GM13976 (cell line): ENCODE measurements around the gene DNAH8.

Source experiments
- DNase-seq: peaks from one replicate; pipeline ENCODE4 v3.0.0; 2012; ENCODE audit warnings: low spot score
- in situ Hi-C: fragments of 300-500 bp; cut with MboI; formaldehyde crosslinking; loops from one replicate; pipeline ENCODE4 v1.12.0; 2022; ENCODE audit warnings: low sequenced_read_pairs, mixed read lengths, inconsistent platforms; ENCODE audit not compliant: unreplicated experiment
- TF ChIP-seq, protein P1 (sequence below): IDR thresholded peaks from 2 replicates; pipeline ENCODE4 v1.5.1; 2012; ENCODE audit warnings: borderline replicate concordance, mild to moderate bottlenecking; ENCODE audit not compliant: insufficient read depth; ENCODE audit errors: extremely low read depth, missing control alignments, control extremely low read depth

Gene DNAH8

GRCh38 chr6:38723783-38724182 lies 8.7 kb downstream of the DNAH8 start:
- in situ Hi-C loops = no loop called here
- TF ChIP-seq, protein P1, sequence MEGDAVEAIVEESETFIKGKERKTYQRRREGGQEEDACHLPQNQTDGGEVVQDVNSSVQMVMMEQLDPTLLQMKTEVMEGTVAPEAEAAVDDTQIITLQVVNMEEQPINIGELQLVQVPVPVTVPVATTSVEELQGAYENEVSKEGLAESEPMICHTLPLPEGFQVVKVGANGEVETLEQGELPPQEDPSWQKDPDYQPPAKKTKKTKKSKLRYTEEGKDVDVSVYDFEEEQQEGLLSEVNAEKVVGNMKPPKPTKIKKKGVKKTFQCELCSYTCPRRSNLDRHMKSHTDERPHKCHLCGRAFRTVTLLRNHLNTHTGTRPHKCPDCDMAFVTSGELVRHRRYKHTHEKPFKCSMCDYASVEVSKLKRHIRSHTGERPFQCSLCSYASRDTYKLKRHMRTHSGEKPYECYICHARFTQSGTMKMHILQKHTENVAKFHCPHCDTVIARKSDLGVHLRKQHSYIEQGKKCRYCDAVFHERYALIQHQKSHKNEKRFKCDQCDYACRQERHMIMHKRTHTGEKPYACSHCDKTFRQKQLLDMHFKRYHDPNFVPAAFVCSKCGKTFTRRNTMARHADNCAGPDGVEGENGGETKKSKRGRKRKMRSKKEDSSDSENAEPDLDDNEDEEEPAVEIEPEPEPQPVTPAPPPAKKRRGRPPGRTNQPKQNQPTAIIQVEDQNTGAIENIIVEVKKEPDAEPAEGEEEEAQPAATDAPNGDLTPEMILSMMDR = no peak

GRCh38 chr6:38724343-38724742 lies 9.2 kb downstream of the DNAH8 start:
- no peak for DNase-seq
- in situ Hi-C loops = no loop called here
- TF ChIP-seq, protein P1 = no peak

More at GRCh38 chr6:38723783-38724182, 8.7 kb downstream of the DNAH8 start:
- DNase-seq = no peak

GRCh38 chr6:38725414-38726183 lies 10.5 kb downstream of the DNAH8 start:
- TF ChIP-seq, protein P1 = no peak
- DNase-seq = no peak
- in situ Hi-C loops = no loop called here

GRCh38 chr6:38728203-38728602 lies 13.1 kb downstream of the DNAH8 start:
- DNase-seq = no peak
- TF ChIP-seq, protein P1 = no peak
- in situ Hi-C loops = no loop called here

- in situ Hi-C loops = no loop called here
- no peak for DNase-seq
- TF ChIP-seq, protein P1 = no peak
These were observed 15.2 kb downstream of the DNAH8 start for GRCh38 chr6:38730140-38730862.

DNA sequence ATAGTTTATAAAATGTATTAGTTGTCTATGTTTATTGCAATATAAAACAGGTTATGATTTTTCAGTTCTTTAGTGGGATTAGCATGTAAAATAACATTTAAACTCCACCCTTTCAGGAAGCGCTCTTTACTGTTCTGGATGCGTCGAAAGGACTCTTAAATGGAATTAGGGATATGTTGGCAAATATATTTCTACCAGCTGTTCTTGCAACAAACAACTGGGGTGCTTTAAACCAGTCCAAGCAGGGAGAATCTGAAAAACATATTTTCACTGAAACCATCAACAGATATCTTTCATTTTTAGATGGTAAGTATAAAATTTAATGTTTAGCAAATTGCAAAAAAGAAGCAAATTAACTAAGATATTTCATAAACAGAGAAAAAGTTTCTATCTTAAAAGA lies 21.8 kb downstream of the DNAH8 start:
- in situ Hi-C loops = no loop called here
- no peak for DNase-seq
- TF ChIP-seq, protein P1 = no peak
